Middle frontal gyrus (tissue), 1 donor: Measurements from ENCODE around the gene ANKRD65.

Source experiments
- DNase-seq: peaks from one replicate; pipeline ENCODE4 v3.0.0-alpha.2; 2015; ENCODE audit warnings: low spot score; ENCODE audit errors: extremely low spot score

Gene ANKRD65

DNA sequence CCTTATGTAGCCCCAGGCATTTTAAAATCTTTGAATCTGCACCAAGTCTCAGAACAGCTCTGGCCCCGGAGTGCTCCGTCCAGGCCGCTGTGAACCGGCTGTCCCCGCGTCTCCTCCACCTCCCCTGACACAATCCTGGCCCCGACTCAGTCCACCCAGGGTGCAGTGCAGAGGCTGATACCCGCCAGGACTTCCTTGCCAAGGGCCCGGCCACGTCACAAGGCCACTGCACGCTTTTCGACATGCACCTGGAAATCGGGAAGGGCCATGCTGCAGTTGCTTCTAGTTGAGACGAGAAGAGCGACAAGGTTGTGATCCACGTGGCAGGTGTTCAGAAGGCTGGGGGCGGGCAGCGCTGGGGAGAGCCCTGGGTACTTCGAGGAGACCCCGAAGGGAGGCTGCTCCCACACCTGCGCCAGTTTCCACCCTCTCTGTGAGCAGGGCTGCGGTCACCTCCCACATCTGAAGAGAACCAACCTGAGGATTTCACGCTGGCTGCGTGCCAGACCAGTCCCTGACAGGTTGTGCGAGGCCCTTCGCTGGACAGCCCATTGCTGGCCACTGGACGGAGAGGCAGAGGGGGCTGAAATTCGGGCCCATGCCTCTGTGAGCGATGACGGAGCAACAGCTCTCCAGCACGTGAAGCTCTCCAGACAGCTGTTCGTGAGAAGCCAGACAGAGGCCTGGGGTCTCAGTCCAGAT, 21.1 kb upstream of the ANKRD65 start:
- DNase-seq, result no peak

DNA sequence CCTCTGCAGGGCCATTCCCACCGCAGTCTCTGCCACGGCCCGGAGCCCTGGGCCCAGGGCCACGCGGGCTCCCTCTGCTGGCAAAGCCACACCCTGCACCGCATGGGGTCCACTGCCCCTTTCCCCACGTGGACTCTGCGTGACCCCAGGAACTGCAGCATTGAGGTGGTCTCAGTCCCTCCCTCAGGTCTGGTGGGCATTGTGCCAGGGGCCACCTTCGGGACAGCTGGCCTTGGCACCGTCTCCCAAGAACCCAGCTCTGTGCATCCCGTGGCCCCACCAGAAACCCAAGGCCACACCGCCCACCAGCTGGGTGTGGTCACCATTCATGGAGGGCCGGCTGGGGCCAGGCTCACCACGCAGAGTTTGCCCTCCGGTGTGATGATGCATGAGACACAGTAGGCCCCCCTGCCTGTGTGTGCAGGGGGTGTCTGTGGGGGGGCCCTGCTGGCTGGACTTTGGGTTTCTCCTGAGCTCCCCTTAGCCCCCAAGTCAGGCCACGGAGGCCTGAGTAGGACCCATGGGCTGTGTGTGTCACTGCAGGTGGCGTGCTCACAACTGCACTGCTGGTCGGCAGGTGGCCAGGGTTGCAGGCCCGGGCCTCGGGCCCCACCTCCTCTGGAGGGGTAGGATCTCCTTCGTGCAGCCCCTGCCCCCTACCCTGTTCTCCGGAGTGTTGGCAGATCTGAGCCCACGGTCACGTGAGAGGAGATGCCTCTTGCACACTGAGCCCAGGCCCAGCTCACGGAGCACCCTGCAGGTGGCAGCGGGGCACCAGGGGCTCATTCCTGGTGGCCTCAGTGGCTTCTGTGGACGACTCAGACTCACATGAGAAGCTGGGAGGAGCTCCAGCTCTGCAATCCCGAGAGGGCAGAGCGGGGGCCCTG, 20.2 kb upstream of the ANKRD65 start:
- no peak for DNase-seq

DNA sequence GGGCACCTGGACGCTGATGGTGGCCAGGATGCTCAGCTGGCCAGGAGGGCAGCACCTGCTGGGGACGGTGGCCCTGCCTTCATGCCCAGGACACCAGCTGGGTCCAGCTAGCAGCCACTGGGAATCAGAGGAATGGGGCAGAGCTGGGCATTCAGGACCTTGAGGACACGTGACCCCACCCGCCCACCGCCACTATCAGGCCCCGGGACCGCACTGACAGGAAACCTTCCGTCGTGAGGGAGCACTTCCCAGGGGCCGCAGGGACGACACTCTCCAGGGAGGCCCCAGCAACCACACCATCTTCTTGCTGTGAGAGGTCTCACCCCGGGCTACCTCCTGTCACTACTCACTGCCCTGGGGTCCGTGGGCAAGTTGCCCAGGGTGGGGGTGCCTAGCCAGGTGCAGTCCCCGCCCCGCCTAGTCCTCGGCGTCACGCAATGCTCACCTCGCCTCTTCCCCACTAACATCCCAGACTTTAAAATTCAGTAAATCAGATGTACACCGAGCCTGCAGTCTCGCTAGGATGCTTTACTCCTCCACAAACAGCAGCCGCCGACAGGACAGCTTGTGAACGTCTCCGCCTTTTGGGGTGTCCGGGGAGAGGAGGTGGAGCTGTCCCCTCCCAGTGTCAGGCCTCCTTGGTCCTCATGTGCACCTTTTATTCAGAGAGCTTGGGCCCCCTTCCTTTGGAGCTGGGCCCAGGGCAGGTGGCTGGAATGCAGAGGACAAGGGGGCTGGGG, 19.4 kb upstream of the ANKRD65 start:
- no peak for DNase-seq

DNA sequence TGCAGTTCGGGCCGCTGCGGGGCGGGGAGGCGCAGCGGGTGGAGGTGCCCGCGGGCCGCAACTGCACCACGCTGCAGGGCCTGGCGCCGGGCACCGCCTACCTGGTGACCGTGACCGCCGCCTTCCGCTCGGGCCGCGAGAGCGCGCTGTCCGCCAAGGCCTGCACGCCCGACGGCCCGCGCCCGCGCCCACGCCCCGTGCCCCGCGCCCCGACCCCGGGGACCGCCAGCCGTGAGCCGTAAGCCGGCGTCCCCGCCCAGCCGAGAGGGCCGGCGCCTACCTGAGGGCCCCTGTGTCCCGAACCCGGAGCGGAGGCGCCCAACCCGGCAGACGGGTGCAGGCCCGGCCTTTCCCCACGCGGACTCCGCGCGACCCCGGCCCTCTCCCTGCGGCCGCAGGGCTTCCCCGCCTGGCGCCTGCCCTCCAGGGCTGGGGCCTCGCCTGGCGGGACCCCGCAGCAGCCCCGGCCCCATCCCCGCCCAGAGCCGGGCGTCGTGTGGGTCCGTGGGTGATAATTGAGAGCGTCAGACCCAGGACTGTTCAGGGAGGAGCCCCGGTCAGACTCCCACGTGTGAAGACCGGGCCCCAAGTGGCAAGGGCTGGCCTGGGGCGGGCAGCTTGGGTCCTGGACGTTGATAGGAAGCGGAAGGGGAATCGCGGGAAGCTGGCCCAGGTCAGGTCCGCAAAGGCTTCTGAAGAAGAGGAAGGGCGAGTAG, 18.6 kb upstream of the ANKRD65 start:
- no peak for DNase-seq

DNA sequence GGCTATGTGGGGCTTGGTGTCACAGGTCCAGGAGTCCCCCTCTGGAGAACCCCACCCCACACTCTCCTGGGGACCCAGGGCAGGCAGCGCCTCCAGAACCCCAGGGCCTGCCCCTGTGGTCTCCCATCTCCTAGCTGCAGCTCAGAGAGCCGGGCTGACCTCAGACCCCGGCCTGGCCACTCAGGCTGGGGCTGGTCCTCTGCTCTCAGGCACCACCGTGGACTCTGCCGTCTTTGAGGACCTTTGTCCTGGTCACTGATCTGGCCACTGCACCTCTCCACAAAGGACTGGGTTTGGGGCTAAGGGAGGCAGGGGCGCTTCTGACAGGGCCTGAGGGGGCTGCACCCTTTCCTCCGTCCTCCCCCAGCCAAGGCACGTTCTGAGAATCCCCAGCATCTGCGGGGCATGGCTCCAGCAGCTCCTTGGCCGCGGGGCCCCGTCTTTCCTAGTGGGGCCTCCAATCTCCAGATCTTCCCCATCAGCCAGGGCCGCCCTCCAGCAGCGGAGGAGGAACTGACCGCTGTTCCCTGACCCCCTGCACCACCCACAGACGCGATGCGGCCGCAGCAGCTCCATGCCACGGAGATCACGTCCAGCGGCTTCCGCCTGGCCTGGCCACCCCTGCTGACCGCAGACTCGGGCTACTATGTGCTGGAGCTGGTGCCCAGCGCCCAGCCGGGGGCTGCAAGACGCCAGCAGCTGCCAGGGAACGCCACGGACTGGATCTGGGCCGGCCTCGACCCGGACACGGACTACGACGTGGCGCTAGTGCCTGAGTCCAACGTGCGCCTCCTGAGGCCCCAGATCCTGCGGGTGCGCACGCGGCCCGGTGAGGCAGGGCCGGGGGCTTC, 17.7 kb upstream of the ANKRD65 start:
- no peak for DNase-seq

DNA sequence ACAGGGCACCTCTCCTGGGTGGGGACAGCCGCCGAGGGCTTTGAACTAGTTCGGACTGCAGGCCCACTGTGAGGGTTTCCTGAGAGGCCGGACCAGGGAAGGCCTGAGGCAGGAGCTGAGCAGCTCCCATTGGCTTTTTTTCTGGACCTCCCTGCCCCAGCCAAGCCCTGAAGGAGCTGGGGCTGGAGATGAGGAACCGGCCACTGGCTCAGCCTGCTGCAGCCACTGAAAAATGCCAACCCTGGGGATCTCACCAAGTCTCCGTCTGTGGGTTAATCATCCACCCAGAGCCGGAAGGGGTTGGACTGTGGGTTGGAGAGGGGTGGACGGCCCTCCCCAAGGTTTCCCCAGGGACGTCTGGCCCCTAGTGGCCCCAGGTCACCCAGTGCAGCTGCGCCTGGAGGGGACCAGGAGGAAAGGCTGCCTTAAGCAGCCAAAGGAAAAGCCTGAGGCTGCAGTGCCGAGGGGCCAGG, 16.9 kb upstream of the ANKRD65 start:
- no peak for DNase-seq

DNA sequence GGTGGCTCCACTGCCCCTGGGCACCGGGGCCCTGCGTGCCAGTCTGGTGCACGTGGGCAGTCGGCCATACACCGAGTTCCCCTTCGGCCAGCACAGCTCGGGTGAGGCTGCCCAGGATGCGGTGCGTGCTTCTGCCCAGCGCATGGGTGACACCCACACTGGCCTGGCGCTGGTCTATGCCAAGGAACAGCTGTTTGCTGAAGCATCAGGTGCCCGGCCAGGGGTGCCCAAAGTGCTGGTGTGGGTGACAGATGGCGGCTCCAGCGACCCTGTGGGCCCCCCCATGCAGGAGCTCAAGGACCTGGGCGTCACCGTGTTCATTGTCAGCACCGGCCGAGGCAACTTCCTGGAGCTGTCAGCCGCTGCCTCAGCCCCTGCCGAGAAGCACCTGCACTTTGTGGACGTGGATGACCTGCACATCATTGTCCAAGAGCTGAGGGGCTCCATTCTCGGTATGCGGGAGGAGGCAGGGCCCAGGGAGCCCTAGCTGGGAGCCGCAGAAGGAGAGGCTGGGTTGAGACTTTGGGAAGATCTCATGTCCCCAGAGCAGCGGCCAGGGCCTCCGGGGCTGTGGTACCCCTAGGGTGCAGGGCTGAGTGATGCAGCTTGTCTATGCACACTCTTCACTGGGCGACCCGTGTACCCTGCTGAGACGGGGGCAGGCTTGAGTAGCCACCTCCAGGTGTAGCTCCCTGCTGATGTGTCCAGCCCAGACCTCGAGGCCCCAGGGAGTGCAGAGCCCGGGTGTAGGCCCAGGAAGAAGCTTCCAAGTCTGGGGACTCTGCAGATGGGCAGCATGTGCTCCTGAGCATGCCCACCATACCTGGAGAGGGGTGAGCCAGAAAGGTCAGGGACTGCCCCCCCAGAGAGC, 16.2 kb upstream of the ANKRD65 start:
- DNase-seq, result no peak

DNA sequence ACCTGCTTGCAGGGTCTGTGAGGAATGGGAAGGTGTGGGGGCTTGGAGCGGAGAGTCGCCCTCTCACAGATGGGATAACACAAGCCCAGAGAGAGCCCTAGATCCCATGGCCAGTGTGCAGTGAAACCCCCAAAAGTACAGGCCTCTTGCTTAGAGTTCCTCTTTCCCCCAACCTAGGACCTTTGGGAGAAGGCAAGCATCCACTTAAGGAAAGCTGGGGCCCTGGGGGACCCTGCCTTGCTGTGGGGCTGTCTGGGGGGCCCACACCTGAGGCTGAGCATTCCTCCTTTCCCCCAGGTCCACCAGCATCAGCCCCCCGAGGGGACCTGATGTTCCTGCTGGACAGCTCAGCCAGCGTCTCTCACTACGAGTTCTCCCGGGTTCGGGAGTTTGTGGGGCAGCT, 15.6 kb upstream of the ANKRD65 start:
- no peak for DNase-seq

DNA sequence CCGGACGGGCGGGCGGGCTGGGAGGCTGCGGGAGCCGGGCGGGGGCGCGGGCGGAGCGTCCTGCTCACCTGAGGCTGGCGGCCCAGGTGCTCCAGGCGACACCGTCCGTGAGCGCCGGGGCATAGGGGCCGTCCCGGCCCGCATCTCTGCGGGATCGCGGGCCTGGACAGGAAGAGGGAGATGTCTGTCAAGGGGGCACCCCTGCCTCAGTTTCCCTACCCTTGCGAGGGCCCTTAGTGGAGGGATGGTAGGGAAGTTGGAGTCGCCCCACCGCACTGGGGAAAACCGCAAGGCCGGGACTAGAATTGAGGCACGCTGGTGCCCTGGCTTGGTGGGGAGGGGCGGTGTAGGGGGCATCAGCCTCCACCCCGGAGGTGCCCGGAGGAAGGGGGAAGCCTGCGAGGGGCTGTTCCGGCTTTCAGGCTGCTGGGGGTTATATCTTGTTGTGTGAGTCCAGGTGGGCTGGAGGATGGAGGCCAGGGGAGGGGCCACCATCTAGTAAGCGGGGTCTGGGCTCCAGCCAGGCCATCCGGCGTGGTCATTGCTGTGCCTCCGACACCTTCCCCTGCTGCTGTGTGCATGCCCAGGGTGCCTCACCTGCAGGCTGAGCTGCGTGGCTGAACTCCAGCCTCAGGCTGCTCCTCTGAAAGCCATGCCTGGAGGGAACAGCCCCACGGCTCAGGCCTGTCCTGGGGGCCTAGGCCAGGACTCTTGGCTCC, 15.0 kb upstream of the ANKRD65 start:
- no peak for DNase-seq

DNA sequence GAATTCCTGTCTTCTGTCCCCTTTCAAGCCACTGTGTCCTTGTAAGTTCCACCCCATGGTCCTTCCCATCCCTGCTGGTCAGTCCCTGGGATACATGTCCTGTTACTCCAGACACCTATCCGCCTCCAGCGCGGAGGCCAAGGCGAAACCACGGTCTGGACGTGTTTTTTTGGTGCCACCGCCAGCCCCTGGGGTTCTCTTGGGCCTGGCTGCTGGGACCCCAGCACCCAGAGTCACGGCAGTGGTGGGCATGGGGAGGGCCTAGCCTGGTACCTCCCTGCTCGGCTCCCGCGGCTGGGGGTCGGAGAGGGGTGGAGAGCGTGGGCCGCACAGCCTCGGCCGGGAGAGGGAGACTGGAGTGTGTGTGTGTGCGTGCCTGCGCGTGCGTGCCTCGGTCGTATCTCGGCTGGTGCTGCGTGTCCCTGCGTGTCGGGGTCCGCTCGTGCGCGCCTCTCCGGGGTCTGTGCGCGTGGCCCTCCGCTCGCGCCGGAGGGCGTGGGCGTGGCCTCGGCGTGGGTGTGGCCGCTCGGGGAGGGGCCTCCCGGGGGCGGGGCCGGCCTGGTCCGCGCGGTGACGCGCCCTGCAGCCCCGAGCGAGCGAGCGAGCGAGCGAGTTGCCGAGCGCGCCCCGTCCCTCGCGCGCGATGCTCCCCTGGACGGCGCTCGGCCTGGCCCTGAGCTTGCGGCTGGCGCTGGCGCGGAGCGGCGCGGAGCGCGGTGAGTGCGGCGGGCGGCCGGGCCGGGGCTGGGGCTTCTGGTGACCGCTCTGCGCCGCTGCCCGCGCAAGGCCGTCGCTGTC, 14.2 kb upstream of the ANKRD65 start, which contains the start of gene VWA1:
VWA1 (plus strand) TSS at position 585 of the 798 bp plus-strand sequence; CDS start at position 644, 59 bp downstream.
- DNase-seq, result no peak

DNA sequence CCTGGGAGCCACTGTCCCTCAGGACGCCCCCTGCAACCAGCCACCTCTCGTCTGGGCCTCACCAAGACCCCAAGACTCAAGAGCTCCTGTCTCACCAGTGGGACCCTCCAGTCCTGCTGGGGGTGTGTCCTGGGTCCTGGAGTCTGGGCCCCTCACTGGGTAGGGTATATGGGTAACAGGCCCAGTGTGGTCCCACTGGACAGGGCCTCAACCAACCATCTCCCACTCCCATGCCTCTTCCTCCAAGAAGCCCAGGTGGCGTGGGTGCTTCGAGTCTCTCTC, 13.7 kb upstream of the ANKRD65 start:
- no peak for DNase-seq

DNA sequence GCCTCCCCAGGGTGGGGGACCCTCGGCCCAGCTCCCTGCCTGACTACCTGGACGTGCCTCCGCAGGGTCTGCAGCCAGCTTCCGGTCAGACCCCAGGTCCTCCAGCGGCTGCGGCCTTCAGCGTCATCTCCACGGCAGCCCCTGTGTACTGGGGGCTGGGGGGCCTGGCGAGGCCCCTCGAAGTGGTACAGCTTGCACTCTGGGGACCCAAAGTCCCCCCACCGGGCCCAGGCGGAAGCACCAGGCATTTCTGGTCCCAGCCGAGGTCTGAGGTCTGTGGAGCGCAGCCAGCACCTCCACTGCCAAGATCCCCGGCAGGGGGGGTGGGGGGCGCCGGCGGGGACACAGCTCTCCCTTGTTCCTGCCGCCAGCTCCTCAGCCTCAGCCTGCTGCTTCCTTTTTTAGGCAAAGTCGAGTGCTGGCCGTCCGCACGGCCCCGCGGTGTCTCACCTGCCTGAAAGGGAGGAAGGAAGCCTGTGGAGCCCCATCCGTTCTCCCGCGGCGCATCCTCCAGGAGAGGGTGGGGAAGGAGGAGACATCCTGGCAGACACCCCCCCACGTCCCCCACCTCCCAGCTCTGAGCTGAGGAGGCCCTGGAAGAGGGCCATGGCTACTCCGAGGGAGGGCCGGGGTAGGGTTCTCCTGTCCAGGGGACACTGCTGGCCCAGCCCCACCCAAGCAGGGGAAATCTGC, 13.2 kb upstream of the ANKRD65 start:
- no peak for DNase-seq

DNA sequence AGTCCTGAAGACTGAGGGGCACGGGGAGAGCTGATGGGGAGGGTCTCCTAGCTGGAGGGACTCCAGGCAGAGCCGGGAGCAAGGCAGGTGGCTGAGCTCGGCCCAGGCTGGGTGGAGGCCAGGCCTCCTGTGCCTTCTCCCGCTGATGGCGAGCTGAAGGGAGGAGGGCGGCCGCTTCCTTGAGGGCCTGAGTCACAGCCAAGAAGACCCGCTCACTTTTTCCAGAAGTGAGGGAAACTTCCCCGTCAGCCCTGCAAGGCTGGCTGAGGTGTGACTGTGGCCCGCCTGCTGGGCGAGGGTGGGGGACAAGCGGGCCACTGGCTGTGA, 12.7 kb upstream of the ANKRD65 start:
- no peak for DNase-seq

DNA sequence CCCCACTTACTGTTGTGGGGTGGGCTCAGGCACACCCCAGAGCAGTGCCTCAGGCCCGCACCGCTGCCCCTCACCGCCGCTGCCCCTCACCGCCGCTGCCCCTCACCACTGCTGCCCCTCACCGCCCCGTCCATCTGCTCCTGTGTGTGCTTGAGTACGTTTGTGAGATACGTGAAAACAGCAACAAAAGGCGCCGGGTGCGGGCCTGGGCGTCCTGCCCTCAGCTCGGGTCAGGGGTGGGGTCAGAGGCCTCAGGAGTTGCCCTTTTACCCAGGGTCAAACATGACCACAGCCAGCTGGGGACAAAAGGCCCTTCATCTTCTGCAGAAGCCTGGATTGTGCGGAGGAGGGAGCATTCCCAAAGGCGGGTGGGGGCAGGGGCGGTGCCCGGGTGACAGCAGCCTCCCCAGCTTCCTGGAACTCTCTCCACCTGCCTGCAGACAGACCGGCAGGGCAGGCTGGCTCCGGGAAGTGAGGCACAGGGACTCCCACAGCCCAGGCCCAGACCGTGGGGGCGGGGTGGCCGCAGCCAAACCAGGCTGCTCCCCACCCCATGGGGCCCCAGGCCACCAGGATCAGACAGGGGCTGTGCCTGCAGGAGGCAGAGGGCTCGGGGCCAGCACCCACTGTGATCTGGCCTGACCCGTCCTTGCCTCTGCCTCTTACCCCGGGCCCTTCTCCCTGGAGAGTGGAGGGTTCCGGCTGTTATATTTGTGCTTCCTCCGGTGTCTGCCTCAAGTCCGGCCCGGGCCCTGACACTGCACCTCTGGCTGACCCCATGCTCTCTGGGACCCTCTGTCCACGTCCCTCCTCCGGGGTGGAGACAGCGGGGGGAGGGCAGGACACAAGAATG, 12.1 kb upstream of the ANKRD65 start:
- no peak for DNase-seq

DNA sequence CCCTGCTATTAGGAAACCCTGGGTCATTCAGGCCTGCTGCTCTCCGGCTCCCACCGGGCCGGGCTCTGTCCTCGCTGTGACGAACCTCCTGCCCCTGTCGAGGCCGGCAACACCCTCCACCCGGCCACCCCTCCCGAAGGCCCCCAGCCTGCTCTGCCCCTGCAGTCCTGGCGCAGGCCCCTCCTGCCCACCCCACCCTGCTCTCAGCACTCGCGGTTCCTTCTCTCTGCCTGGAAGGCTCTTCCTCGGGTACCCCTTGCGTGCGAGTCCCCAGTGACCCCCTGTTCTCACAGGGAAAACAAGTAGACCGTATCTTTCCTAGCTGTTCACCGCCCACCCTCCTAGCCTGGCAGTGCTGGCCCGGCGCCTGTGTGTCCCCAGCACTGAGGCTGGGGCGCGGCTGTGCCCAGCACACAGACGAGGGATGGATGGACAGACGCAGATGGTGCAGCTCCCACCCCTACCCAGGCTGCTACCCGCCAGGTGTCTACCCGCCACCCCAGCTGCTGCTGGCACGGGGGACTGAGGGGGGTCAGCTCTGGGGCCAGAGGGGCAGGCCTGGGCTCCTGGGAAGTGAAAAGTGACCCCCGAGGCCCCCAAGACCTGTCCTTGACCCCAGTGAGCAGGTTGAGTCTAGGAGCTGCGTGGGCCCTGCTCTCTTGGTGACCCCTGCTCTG, 11.3 kb upstream of the ANKRD65 start:
- DNase-seq, result no peak

DNA sequence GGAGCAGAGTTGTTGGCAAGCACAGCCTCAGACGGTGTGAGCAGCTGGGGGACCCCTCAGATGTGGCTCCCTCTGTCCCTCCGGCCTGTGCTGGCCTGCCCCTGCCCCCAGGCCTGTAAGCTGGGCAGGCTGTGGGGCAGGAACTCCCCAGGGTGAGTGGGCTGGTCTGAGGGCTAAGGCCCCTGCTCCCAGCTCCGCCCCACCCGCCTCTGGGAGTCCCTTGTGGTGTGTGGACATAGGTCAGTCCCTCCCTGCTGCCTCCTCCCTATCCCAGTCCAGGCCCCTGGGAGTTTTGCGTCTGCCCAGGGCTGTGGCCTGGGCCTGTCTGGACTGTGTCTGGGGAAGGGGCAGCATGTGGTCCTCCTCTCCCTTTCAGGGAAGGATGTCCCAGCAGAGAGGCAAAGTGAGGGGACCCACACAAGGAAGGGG, 10.8 kb upstream of the ANKRD65 start:
- no peak for DNase-seq
